Pulmonary artery endothelial cell (primary cell): ENCODE data around the gene MBLAC1. TPM values are rescaled to one million over a fixed set of nuclear protein-coding genes. Genes with fewer than 3 reads are reported as not detected.
"Not testable (repeated sequence)": the region's sequence is repeated elsewhere in the genome, so short reads cannot be mapped to it uniquely, and the experiment has no call there.

ENCODE experiments used
- DNase-seq: peaks from one replicate; pipeline ENCODE4 v3.0.0-alpha.2; 2011; ENCODE audit warnings: low read depth, low spot score
- total RNA-seq: library from RNA; depleted of rRNA; stranded (reverse); fragments of >200 nt; gene quantifications from 2 replicates; pipeline ENCODE4 v1.2.3, GENCODE V29; 2014

The MBLAC1 gene
- total RNA-seq, 1 donor from 2014 or later: 3.0 TPM

- DNase-seq: no peak
Observed at GRCh38 chr7:100122067-100122466, 4.7 kb upstream of the MBLAC1 start.

- no peak for DNase-seq
Observed at GRCh38 chr7:100122568-100122967, 4.2 kb upstream of the MBLAC1 start.

- DNase-seq: no peak
Observed at GRCh38 chr7:100124301-100125230, 2.2 kb upstream of the MBLAC1 start.

- no peak for DNase-seq
Observed at GRCh38 chr7:100126239-100126930, 382 bp upstream of the MBLAC1 start.

- DNase-seq: no peak
Observed at GRCh38 chr7:100127866-100128636, 1.3 kb downstream of the MBLAC1 start.

GRCh38 chr7:100128637-100128963 lies 1.8 kb downstream of the MBLAC1 start:
- DNase-seq: no peak

GRCh38 chr7:100130220-100130607 lies 3.4 kb downstream of the MBLAC1 start:
- not testable (repeated sequence) for DNase-seq

- no peak for DNase-seq
Observed at GRCh38 chr7:100130608-100131453, 4.1 kb downstream of the MBLAC1 start.

- DNase-seq: no peak
Observed at GRCh38 chr7:100132126-100132525, 5.4 kb downstream of the MBLAC1 start.

GRCh38 chr7:100132697-100133151 lies 6.0 kb downstream of the MBLAC1 start:
- peak; percentile 29 for DNase-seq

GRCh38 chr7:100137851-100138760 lies 11.3 kb downstream of the MBLAC1 start:
- DNase-seq: no peak

GRCh38 chr7:100141555-100141949 lies 14.8 kb downstream of the MBLAC1 start:
- no peak for DNase-seq

GRCh38 chr7:100142461-100142860 lies 15.7 kb downstream of the MBLAC1 start:
- DNase-seq: no peak

GRCh38 chr7:100146350-100146749 lies 19.6 kb downstream of the MBLAC1 start:
- DNase-seq: not testable (repeated sequence)

- no peak for DNase-seq
Observed at GRCh38 chr7:100147278-100147677, 20.5 kb downstream of the MBLAC1 start.

GRCh38 chr7:100148225-100148558 lies 21.4 kb downstream of the MBLAC1 start:
- no peak for DNase-seq

GRCh38 chr7:100148559-100149328 lies 22.0 kb downstream of the MBLAC1 start, which contains the start of gene LAMTOR4:
Gene LAMTOR4, plus strand, starts transcription at chr7:100148918. Its CDS starts 55 bp downstream, at chr7:100148973.
- peak; percentile 96 for DNase-seq

- no peak for DNase-seq
Observed at GRCh38 chr7:100152404-100152803, 25.6 kb downstream of the MBLAC1 start.
